NK-92 (cell line): ENCODE results near the gene AGMAT.
A peak's percentile ranks its signal among the peaks of the same experiment; 100 is the strongest.

ENCODE experiments used
- DNase-seq: peaks from one replicate; lab custom pipeline; 2025; ENCODE audit not compliant: unreplicated experiment; lab: John Stamatoyannopoulos, UW

The AGMAT gene

GRCh38 chr1:15524283-15525049 lies 60.4 kb downstream of the AGMAT start:
- peak; percentile 100 for DNase-seq

GRCh38 chr1:15524021-15524282 lies 60.9 kb downstream of the AGMAT start, which contains the start of gene CASP9:
Gene CASP9 (minus strand): TSS chr1:15524215. CDS start chr1:15524200, 15 bp downstream.
- no peak for DNase-seq

GRCh38 chr1:15523104-15524020 lies 61.5 kb downstream of the AGMAT start:
- DNase-seq = no peak

GRCh38 chr1:15522551-15522950 lies 62.3 kb downstream of the AGMAT start:
- no peak for DNase-seq
